DMS114 treated with DMSO at 0.1 percent for 48 hours (cell line): ENCODE results near the gene MAPK1.
"Not testable (repeated sequence)": the region's sequence is repeated elsewhere in the genome, so short reads cannot be mapped to it uniquely, and the experiment has no call there.

Experiments
- DNase-seq: peaks from one replicate; lab custom pipeline; 2025; ENCODE audit not compliant: unreplicated experiment; lab: John Stamatoyannopoulos, UW

MAPK1 gene

DNA sequence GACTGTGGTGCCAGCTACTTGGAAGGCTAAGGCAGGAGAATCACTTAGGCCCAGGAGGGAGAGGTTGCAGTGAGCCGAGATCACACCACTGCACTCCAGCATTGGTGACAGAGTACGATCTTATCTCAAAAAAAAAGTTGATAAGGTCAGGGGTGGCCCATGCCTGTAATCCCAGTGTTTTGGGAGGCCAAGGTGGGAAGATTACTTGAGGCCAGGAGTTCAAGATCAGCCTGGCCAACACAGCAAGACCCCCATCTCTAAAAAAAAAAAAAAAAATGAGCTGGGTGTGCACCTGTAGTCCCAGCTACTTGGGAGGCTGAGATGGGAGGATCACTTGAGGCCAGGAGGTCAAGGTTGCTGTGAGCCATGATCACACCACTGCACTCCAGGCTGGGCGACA lies 138.3 kb downstream of the MAPK1 start:
- not testable (repeated sequence) for DNase-seq

DNA sequence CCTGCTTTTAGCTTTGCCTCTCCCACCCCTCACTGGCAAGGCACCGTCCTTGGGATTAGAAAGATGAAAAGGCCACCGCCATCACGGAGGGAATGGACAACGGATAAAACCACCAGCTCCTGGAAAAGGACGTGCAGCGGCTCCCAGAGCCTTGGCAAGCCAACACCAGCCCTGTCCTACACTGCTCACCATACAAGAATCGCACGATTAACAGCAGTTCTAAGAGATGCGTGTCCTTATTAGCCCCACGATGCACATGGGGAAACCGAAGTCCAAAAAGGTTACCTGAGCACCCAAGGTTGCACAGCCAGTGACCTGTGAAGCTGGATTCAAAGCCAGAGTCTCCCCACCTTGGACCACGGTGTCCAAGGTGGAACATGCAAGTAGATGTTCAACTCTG lies 139.2 kb downstream of the MAPK1 start:
- no peak for DNase-seq

DNA sequence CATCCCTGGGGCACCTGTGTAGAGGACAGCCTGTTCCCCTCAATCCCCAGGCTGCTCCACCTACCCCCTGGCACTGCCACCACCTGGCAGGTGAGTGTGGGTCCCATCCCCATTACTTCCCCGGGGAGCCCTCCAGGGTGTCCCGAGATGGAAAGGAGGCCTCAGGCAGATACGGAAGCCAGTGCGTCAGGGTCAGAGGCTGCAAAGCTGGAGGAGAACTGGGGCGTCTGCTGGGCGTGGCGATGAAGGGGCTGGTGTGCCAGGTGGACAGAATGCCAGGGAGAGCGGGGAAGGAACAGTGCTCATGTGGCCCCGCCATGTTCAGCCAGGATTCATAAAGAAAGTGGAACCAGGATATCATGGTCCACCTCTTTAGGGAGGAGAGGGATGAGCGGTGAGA lies 139.7 kb downstream of the MAPK1 start:
- DNase-seq = no peak

DNA sequence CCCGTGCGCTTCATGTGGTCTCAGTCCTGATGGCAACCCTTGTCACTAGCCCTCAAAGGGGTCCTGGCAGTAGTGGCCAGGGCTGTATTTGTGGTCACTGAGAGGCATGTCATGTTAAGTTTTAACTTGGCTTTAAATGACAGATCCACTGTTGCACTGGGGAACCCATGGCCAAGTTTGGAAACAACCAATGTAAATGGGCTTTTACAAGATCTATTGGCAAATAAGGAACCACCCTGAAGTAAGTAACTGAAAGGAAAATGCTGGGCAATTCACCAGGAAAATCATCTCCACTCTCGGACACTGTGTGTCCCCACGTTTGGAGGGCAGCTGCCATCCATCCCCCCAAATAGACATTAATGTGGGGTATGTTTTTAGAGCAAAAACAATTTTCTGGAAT lies 140.3 kb downstream of the MAPK1 start:
- no peak for DNase-seq

DNA sequence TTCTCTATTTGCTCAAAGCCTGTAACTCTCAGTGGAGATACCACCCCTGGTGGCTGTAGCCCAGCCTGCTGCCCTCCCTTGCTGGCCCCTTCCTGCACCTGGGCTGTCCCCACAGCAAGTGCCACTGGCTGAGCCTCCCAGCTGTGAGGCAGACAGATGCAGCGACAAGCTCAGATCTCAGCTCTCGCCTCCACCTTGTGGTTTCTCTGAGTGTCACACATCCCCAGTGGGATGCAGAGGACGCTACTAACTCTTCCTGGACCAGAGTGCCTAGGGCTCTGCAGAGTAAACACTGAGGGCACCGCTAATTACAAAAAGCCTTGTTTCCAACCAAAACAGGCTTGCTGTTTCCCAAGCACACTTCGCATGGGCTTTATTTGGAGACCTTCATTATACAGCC lies 140.8 kb downstream of the MAPK1 start:
- DNase-seq = no peak

DNA sequence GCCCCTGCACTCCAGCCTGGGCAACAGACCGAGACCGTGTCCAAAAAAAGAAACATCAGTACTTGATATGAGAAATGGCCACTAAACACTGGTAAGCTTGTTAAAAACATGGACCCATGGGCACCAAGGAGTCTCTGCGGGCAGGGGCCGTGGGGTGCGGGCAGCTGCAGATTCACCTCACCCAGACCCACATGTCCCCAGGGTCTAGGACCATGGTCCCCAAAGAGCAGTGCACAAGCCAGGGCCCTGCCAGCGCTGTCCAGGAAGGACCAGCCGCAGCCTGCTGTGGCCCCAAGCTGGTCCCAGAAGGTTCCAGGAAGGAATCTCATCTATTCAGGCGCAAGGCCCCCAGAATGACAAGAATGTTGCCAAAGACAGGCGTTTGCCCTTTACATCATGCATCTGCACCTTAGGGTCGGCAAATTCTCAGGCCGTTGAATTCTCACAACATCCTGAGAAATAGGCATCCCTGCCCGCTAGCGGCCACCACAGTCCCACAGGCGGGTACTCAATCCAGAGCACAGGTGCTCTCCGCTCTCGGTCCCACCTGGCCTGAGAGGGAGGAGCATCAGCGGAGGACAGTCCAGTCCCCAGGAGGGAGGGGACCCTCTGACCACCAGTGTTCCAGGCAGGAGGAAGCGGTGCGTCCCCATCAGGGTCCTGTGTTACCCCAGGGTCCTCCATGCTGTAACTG lies 141.3 kb downstream of the MAPK1 start:
- no peak for DNase-seq

DNA sequence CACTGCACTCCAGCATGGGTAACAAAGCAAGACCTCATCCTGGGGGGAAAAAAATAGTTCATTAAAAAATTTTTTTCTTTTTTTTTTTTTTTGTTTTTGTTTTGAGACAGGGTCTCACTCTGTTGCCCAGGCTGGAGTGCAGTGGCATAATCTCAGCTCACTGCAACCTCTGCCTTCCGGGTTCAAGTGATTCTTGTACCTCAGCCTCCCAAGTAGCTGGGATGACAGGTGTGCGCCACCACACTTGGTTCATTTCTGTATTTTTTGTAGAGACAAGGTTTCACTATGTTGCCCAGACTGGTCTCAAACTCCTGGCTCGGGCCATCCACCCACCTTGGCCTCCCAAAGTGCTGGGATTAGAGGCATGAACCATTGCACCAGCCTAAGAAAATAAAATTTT lies 142.9 kb downstream of the MAPK1 start:
- DNase-seq = not testable (repeated sequence)

DNA sequence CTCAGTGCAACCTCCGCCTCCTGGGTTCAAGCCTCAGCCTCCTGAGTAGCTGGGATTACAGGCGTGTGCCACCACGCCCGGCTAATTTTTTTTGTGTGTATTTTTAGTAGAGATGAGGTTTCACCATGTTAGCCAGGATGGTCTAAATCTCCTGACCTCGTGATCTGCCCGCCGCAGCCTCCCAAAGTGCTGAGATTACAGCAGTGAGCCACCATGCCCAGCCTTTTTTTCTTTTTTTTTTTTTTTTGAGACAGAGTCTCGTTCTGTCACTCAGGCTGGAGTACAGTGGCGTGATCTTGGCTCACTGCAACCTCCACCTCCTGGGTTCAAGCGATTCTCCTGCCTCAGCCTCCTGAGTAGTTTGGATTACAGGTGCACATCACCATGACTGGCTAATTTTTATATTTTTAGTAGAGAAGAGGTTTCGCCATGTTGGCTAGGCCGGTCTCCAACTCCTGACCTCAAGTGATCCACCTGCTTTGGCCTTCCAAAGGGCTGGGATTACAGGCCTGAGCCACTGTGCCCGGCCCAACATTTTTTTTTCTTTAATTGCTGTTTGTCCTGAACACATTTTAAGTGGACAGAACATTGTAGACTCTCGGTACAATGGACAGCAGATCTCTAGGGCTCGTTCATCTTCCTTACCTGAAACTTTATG lies 146.1 kb downstream of the MAPK1 start:
- DNase-seq = not testable (repeated sequence)

DNA sequence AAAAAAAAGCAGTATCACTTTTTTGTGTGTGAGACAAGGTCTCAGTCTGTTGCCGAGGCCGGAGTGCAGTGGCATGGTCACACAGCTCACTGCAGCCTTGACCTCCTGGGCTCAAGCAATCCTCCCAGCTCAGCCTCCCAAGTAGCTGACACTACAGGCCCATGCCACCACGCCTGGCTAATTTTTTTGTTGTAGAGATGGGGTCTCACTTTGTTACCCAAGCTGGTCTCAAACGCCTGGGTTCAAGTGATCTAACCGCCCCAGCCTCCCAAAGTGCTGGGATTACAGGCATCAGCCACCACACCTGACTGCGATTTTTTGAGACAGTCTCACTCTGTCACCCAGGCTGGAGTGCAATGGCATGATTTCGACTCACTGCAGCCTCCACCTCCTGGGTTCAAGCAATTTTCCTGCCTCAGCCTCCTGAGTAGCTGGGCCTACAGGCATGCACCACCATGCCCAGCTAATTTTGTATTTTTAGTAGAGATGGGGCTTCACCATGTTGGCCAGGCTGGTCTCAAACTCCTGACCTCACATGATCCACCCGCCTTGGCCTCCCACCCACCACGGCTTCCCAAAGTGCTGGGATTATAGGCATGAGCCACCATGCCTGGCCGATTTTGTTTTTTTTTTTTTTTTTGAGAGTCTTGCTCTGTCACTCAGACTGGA lies 147.1 kb downstream of the MAPK1 start:
- DNase-seq = not testable (repeated sequence)

DNA sequence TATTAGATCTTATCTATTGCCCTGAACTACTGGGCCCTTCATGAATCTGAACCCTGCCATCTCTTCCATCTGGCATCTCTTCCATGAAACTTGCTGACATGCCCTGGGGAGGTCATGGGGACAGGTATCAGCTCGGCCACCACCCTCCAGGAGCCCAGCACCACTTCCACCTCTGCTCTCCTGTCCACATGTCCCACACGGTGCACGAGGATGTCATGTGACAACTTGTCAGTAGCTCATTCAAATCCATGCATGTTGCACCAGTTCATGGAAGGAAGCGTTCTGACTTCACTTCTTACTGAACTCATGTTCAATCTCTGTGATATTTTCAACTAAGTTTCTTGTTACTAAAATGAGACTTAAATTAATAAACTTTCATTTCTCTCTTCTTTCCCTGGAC lies 148.4 kb downstream of the MAPK1 start:
- DNase-seq = no peak

DNA sequence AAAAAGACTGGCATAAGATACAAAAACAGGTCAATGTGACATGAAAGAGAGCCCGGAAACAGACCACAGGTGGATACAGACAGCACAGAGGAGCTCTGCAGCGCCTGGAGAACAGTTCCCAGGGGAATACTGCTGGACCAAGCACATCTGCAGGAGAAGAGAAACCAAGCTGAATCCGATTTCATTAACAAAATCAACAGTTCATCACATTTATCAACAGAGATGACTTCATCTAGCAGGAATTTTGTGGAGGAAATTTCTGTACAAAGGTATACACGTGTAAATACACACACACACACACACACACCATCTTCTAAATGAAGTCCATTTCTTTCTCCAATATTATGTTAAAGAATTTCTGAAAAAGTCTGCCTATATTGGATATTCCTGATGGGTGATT lies 148.9 kb downstream of the MAPK1 start:
- no peak for DNase-seq

DNA sequence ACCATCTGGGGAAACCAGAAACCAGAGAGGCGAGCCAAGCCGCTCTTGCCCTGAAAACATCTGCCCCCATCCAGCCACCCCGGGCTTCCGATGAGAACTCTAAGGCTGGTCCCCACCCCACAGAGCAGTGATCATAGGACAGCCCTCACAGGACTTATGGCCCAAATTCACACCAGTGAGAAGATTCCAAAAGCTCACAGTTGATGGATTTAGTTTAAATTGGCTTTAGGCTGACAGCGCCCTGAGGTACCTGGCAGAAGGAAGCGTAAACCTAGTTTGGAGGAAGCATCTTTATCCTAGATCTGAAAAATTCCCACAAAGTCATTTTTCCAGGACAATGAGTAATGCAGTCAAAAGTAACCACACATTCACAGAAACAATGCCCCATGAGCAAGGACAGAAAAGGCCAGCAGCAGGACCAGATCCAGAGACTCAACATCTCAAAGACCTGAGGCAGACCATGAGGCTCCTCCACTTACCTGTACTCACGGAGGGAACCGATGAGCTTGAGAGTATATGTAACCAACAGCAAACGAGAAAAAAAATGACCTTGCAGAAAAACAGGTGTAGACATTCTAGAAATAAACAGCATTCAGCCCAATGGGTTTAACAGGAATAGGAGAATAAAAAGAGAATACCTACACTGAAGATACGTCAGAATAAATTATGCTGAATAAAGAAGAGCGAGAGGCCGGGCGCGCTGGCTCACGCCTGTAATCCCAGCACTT lies 150.9 kb downstream of the MAPK1 start:
- DNase-seq = not testable (repeated sequence)

DNA sequence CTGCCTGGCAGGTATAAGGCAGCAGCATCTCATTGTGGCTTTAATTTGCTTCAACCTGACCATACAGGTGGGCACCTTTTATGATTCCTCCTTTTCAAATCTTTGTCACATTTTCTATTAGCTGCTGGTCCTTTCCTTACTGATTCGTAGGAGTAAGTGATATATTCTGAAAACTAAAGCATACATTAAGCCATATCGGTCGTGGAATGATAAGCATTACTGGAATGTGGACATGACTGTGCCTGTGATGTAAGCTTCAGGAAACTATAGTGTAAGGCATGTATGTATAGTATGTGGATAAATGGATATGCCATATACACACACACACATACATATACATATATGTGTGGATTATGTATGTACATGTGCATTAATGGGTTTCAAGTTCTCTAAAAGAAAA lies 152.7 kb downstream of the MAPK1 start:
- no peak for DNase-seq

DNA sequence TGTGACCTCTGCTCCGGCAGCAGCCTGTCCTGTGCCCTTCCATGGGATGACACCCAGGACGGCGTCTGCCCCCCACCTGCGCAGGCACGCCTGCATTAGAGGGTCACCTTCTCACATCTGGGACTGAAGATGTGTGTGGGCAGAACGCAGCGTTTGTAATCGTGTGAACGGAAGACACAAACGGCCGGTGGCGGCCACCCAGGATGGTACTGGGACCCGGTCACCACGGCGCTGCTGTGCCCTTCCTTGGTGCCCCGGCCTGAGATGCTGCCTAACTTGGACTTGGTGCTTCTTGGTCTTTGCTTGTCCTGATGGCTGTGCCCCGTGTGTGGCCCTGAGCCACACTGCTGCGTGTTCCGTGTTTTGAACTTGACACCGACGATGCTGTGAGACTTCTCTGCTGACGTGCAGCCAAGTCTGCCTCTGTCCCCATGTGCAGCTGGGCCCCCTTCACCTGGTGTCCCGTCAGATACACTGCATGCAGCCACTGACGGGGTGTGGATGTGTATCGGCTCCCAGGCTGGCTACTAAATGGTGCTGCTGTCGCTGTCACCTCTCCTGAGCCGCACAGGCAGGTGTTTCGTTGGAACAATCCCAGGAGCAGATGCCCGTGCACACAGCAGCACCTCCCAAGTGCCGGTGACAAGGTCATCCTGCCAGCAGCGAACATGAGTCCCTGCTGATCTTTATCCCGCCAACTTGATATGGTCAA lies 153.2 kb downstream of the MAPK1 start:
- no peak for DNase-seq

DNA sequence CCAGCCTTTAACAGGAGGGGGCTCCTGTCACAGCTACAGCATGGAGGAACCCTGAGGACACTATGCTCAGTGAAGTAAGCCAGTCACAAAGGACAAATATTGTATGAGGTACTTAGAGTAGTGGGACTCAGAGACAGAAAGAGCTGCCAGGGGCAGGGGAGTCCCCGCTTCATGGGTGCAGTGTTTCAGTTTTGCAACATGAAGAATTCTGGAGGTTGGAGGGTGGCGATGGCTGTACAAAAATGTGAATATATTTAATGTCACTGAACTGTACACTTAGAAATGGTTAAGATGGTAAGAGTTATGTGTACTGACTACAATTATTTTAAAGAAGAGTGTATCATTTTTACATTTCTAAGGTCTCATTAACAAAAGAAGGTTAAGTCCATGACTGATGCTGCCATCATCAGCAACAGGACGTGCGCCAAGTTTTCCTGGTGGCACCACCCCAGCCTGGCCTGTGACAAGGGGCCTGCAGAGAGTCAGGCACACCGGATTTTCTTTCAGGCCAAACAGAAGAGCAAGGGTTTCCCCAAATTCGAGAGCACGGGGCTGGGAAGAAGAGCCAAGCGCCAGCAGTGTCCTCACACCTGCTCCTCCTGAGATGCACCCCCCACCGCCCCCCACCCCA lies 153.9 kb downstream of the MAPK1 start:
- DNase-seq = no peak

DNA sequence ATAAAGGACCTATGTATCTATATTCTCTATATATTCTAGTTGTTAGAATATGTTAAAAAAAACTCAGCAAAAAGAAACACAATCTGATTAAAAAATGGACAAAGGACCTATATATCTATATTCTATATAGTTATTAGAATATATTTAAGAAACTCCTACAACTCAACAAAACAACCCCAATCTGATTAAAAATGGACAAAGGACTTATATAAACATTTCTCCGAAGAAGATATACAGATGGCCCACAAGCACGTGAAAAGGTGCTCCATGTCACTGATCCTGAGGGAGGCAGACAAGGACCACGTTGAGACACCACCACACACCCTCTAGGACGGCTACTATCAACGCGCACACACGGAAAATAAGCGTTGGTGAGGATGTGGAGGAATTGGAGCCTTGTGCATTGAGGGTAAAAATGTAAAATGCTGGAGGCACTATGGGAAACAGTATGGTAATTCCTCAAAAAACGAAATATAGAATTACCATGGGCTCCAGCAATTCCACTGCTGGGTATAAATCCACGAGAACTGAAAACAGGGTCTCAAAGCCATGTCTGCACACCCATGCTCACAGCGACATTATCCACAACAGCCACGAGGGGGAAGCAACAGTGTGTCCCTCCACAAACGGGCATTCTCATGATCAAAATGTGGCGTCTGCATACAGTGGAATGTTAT lies 154.6 kb downstream of the MAPK1 start:
- peak; percentile 75 for DNase-seq

DNA sequence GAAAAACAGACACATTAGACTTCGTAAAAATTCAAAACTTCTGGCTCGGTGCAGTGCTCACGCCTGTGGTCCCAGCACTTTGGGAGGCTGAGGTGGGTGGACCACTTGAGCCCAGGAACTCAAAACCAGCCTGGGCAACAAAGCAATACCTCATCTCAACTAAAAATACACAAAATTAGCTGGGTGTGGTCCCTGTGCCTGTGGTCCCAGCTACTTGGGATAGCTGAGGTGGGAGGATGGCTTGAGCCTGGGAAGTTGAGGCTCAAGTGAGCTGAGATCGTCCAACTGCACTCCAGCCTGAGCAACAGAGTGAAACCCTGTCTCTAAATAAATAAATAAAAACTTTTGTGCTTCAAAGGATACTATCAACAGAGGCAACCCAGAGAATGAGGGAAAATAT lies 155.6 kb downstream of the MAPK1 start:
- DNase-seq = no peak

DNA sequence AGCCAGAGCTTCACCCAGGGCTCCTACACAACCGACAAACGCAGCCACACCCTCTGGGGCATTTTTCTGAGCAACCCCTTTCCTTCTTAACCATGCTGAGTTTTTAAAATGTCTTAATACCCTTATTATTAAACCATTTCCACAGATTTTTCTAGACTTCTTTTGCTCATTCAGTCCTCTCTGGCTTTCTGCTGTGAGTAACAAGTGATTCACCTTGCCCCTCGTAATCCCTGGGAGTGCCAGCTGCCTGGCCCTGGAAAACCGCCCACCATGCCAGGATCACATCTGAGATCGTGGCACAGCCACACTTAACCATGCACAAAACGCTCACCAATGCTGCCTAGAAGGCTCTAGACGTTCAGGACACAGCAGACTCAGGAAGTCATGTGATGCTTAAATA lies 157.3 kb downstream of the MAPK1 start:
- DNase-seq = no peak

DNA sequence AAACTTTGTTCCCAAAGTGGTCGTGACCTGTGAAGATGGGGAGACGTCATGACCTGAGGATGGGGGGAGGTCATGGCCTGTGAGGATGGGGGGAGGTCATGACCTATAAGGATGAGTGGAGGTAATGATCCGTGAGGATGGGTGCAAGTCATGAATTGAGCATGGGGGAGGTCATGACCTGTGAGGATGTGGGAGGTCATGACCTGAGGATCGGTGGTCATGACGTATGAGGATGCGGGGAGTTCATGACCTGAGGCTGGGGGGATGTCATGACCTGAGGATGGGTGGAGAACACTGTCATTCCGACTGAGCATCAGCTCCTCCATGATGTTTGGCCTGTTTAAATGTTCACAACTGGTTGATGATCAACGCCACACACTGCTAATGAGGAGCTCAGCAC lies 157.8 kb downstream of the MAPK1 start:
- DNase-seq = no peak

DNA sequence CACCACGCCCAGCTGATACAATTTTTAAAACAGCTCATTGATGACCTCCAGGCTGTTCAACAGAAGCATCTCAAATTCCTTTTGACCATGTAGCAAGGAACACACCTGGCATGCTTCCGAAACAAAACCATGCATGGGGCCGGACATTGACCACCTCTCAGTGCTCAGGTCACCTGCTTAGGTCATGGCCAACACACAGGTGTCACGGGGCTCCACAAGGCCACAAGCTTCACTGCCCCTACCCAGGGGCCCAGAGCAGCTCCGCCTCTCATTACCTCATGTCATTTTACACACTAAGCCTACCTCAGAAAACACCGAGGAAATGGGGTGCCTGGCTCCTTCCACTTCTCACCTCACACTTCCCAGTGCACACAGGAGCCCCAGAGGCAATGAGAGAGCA lies 158.5 kb downstream of the MAPK1 start:
- no peak for DNase-seq
